HCEC 1CT (cell line): ENCODE measurements around the gene DDX55.
"Not testable (repeated sequence)": the region's sequence is repeated elsewhere in the genome, so short reads cannot be mapped to it uniquely, and the experiment has no call there.

ENCODE experiments used
- DNase-seq: peaks from one replicate; pipeline ENCODE4 v3.0.0-alpha.2; 2017

DDX55 gene, protein sequence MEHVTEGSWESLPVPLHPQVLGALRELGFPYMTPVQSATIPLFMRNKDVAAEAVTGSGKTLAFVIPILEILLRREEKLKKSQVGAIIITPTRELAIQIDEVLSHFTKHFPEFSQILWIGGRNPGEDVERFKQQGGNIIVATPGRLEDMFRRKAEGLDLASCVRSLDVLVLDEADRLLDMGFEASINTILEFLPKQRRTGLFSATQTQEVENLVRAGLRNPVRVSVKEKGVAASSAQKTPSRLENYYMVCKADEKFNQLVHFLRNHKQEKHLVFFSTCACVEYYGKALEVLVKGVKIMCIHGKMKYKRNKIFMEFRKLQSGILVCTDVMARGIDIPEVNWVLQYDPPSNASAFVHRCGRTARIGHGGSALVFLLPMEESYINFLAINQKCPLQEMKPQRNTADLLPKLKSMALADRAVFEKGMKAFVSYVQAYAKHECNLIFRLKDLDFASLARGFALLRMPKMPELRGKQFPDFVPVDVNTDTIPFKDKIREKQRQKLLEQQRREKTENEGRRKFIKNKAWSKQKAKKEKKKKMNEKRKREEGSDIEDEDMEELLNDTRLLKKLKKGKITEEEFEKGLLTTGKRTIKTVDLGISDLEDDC

GRCh38 chr12:123601602-123602489 lies at the start of gene DDX55:
TSS of gene DDX55 (plus strand) at chr12:123602099. CDS start at chr12:123602149, 50 bp downstream.
- peak; percentile 82 for DNase-seq

DNA sequence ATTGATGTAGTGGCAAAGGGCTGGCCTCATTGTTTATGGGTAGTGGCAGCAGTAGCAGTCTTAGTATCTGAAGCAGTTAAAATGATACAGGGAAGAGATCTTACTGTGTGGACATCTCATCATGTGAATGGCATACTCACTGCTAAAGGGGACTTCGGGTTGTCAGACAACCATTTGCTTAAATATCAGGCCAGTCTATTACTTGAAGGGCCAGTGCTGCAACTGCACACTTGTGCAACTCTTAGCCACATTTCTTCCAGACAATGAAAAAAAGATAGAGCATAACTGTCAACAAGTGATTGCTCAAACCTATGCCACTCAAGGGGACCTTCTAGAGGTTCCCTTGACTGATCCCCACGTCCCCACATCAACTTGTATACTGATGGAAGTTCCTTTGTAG lies 47.8 kb upstream of the DDX55 start:
- not testable (repeated sequence) for DNase-seq

DNA sequence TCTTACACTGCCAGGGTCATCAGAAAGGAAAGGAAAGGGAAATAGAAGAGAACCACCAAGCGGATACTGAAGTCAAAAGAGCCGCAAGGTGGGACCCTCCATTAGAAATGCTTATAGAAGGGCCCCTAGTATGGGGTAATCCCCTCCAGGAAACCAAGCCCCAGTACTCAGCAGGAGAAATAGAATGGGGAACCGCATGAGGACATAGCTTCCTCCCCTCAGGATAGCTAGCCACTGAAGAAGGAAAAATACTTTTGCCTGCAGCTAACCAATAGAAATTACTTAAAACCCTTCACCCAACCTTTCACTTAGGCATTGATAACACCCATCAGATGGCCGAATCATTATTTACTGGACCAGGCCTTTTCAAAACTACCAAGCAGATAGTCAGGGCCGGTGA lies 47.1 kb upstream of the DDX55 start:
- DNase-seq, result not testable (repeated sequence)

- not testable (repeated sequence) for DNase-seq
Measured at GRCh38 chr12:123558487-123558886, 43.4 kb upstream of the DDX55 start.

GRCh38 chr12:123559468-123559867 lies 42.4 kb upstream of the DDX55 start:
- no peak for DNase-seq

DNA sequence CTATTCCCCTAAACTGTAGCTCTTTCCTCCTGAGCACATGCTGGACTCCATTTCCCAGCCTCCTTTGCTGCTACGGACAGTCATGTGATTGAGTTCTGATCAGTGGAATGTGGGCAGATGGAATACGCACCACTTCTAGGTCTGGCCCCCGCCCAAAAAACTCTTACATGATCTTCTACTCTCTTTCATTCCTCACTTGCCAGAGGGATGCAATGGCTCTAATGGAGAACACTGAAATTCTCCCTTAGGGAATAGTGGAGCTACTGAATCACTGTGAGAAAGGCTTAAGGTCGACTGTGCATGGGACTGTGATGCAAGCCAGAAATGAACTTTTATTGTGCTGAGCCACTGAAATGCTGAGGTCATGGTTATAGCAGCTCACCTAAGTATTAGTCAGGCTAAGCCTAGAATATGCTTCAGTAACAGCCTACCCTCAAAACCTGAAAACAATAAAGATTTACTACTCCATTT lies 30.5 kb upstream of the DDX55 start:
- DNase-seq, result peak; percentile 47

DNA sequence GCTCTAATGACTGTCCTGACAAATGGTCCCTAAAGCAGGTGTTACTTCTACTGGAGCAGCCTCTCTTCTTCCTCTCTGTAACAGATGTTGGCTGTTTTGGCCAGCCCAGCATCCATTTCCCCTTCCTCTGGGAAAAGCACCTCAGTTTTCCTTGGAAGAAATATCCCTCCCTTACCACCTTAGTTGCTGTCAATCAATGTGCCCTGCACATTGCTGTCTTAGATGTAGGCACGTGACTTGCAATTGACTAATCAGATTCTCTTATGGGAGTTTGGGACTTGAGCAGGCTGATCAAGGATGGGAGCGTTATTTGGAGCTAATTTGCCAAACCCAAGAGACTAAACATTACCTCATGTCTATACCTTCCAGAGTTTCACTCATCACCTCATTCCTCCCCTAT lies 29.5 kb upstream of the DDX55 start:
- no peak for DNase-seq

GRCh38 chr12:123573870-123574269 lies 28.0 kb upstream of the DDX55 start:
- DNase-seq, result no peak

DNA sequence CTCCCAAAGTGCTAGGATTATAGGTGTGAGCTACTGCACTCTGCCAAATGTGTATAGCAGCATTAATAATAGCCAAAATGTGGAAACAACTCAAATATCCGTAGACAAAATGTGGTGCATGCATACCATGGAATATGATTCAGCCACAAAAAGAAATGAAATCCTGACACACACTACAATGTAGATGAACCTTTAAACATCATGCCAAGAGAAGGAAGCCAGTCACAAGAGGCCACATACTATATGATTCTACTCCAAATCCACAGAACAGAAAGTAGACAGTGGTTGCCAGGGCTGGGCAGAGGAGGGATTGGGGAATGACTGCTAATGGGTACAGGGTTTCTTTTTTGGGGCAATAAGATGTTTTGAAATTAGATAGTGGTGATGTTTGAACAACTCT lies 25.3 kb upstream of the DDX55 start:
- no peak for DNase-seq

DNA sequence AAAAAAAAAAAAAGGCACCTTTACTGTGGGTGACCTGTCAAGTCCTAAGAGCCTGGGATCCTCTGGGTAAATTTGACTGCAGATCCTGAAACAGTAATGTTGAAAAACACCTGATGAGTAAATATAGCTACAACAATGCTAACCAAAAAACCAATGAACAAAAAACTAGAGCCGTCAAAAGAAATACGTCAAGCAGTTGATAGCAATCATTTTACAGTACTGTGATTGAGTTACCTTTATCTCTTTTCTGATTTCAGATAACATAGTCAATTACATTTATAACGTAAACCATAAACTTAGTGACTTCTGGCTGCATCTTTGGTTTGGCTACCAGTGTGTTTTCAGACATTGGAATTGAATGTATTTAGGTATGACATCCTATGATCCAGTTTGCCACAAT lies 23.7 kb upstream of the DDX55 start:
- DNase-seq, result no peak

DNA sequence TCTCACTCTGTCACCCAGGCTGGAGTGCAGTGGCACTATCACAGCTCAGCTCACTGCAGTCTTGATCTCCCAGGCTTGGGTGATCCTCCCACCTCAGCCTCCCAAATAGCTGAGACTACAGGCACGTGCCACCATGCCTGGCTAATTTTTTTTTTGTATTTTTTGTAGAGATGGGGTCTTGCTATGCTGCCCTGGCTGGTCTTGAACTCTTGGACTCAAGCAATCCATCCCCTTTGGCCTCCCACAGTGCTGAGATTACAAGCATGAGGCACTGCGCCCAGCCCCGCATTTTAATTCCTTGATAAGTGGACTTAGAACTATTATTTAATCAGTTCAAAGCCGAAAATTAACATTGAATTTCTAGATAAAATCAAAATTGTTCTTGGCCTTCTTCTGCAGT lies 23.1 kb upstream of the DDX55 start:
- DNase-seq, result not testable (repeated sequence)

DNA sequence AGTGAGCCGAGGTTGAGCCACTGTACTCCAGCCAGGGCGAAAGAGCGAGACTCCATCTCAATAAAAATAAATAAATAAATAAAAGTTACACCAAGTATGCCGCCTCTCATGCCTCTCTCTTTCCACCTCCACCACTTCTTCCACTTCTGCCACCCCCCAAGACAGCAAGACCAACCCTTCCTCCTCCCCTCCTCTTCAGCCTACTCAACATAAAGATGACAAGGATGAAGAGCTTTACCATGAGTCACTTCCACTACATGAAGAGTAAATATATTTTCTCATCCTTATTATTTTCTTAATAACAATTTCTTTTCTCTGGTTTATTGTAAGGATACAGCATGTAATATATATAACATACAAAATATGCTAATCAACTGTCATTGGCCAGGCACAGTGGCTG lies 21.1 kb upstream of the DDX55 start:
- no peak for DNase-seq

DNA sequence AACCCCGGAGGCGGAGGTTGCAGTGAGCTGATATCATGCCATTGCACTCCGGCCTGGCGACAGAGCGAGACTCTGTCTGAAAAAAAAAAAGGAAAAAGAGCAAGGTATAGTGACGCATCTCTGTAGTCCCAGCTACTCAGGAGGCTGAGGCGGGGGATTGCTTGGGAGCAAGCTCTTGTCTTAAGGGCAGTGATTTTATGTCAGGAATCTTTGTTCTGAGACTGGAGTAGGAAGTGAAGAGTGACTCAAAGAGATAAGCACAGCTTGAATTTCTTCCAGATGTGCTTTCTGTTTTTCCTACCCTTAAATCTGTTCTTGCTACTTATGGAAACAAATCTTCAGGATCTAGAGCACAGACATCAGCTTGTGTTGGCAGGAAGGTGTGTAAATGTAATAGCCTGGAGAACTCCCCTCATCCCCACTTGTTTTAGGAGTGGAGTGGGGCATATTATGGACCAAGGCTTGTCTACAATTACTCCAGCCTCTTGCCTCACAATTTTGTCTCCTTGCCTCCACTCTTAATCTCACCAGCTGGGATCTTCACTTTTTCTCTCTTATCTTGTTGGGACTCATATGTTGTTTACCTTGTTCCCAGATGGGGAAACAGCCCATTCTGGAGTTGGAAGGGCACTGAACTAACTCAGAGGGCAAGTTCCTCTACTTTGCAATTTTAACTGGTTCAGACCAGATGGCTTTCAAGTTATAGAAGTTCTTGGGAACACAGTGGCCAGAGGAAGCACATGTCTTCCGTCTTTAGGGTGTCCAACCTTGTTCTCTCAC lies 10.0 kb upstream of the DDX55 start:
- DNase-seq, result no peak

DNA sequence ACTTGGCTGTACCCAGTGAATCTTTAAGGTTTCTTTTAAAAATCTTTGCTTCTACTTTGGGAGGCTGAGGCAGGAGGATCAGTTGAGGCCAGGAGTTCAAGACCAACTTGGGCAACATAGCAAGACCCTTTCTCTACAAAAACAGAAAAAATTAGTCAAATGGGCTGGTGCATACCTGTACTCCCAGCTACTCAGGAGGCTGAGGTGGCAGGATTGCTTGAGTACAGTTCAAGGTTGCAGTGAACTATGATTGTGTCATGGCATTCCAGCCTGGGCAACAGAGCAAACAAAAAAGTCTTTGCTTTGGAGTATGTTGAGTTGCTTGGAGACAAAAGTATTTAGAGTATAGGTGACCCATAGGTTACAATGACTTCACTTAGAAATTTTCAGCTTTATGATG lies 6.2 kb upstream of the DDX55 start:
- DNase-seq, result no peak

- no peak for DNase-seq
Measured at GRCh38 chr12:123597100-123597499, 4.8 kb upstream of the DDX55 start.

DNA sequence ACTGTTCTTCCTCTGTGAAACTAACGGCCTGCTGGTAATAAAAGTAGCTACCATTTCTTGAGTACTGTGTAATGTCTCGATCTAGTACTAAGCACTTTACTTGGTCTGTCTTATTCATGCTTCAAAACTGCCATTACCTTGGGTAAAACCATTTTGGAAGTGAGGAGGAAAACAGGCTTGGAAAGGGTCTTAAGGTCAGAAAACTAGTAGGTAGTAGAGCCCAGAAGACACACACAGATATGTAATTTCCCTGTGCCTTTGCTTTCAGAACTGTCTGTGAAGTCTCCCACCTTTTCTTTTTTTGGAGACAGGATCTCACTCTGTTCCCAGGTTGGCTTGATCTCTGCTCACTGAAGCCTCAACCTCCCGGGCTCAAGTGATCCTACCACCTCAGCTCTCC lies 3.4 kb upstream of the DDX55 start:
- DNase-seq, result no peak

DNA sequence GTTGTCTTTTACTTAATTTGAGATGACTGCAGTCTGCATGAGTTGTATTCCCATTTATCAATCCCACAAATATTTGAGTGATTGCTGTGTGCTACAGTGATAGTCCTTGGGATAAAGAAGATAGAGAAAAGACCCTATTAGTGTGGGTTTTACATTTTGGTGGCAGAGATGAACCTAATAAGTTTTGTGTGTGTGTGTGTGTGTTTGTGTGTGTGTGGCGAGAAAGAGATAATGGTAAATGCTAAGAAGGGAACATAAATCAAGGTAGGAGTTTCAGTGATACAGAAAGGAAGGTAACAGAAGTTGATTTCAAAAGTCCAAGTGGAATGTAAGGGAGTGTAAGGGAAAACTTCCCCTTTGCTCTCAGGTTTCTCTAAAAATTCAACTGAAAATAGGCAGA lies 2.6 kb upstream of the DDX55 start:
- DNase-seq, result no peak

DNA sequence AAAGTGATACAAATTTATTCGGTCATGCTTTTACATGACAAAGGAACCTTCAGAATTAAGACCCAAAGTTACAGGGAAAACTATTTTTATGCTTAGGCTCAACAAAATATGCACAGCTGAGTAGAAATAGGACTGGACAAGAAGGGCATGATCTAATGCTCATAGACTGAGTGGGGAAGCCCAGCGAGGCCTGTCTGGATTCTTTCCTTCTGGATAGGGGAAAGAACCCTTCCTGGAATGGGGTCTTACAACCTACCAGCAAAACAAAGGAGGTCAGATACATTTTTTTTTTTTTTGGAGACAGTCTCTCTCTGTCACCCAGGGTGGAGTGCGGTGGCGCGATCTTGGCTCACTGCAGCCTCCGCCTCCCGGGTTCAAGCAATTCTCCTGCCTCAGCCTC lies 2.2 kb upstream of the DDX55 start:
- no peak for DNase-seq

GRCh38 chr12:123602651-123603195 lies 824 bp downstream of the DDX55 start:
- no peak for DNase-seq

- DNase-seq, result not testable (repeated sequence)
Measured at GRCh38 chr12:123603495-123603894, 1.6 kb downstream of the DDX55 start.

GRCh38 chr12:123607756-123608155 lies 5.9 kb downstream of the DDX55 start:
- no peak for DNase-seq

- DNase-seq, result no peak
Measured at GRCh38 chr12:123608182-123608581, 6.3 kb downstream of the DDX55 start.
